ENCODE results near the gene NFIC.

DNA sequence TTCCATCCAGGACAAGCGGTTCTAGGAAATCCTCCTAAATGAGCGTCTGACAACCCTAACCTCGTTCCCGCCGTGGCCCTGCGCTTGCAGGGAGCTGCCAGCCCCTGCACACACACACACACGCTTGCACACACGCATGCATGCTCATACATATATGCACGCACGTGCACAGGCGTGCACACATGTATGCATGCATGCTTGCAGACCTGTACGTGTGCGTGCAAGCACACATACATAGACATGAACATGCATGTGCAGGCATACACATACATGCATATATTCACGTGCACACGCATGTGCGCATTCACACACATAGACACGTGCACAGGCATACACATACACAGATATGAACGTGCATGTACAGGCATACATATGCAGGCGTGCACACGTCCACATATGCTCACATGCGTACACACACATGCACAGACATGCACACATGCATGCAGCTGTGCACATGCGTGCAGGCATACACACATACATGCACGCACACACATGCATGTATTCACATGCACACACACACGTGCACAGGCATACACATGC lies 78.4 kb downstream of the NFIC start:
- TF ChIP-seq, protein P1, sequence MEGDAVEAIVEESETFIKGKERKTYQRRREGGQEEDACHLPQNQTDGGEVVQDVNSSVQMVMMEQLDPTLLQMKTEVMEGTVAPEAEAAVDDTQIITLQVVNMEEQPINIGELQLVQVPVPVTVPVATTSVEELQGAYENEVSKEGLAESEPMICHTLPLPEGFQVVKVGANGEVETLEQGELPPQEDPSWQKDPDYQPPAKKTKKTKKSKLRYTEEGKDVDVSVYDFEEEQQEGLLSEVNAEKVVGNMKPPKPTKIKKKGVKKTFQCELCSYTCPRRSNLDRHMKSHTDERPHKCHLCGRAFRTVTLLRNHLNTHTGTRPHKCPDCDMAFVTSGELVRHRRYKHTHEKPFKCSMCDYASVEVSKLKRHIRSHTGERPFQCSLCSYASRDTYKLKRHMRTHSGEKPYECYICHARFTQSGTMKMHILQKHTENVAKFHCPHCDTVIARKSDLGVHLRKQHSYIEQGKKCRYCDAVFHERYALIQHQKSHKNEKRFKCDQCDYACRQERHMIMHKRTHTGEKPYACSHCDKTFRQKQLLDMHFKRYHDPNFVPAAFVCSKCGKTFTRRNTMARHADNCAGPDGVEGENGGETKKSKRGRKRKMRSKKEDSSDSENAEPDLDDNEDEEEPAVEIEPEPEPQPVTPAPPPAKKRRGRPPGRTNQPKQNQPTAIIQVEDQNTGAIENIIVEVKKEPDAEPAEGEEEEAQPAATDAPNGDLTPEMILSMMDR (conservative IDR thresholded peaks at IDR 0.05; ENCODE audit: low read length): no peak
- TF ChIP-seq EZH2phosphoT487 (IDR thresholded peaks at IDR 0.05; ENCODE audit: borderline replicate concordance): no peak

Data from Loucy (cell line).